HCT116 (cell line): ENCODE data around the gene FSTL4. TPM values are rescaled to one million over a fixed set of nuclear protein-coding genes. Genes with fewer than 3 reads are reported as not detected.

ENCODE experiments used
- ATAC-seq: fragments of 200-7000 bp; cut with Tn5 transposase; 2 replicates; pipeline ENCODE4 v1.9.1; 2020; ENCODE audit warnings: mild to moderate bottlenecking, moderate library complexity
- BruUV-seq: library from RNA; stranded (reverse); fragments of 400-500 nt; replicated peaks from 2 replicates; lab custom pipeline; 2021; lab: Mats Ljungman, UMichigan
- CTCF ChIA-PET: fragments of 300-600 bp; sonication (Branson Sonifier 250); formaldehyde crosslinking; loops from one replicate; lab custom pipeline; 2021; ENCODE audit warnings: antibody characterized with exemption; lab: Charles Lee
- POLR2A ChIA-PET: fragments of 300-600, 350-600 bp; sonication (Branson Sonifier 250); formaldehyde crosslinking; loops from one replicate; lab custom pipeline; 2021; ENCODE audit warnings: antibody characterized with exemption; lab: Charles Lee
- RAD21 ChIA-PET, 2 experiments: fragments of 300-600 bp; sonication (Branson Sonifier 250); formaldehyde crosslinking; loops; one replicate each; lab custom pipeline; 2023; ENCODE audit warnings: low total read pairs in 2 of 2; ENCODE audit not compliant: uncharacterized antibody in 2 of 2, unreplicated experiment in 2 of 2, low non-redundant PET in 1 of 2; lab: Charles Lee
- DNase-seq: peaks from one replicate; pipeline ENCODE4 v3.0.0-alpha.2; 2010; ENCODE audit warnings: low read depth, low spot score
- H2AFZ ChIP-seq: fragments of 200-600 bp; shearing (Covaris generic), sonication (generic); 2 replicates; pipeline ENCODE4 v1.6.1; 2017; ENCODE audit warnings: low read depth, mixed run types, mixed read lengths, antibody characterized with exemption, low read length; ENCODE audit not compliant: poor library complexity, severe bottlenecking
- H3K27ac ChIP-seq: 2 replicates; pipeline ENCODE4 v1.5.1; 2012; ENCODE audit warnings: low read depth, low read length
- H3K27me3 ChIP-seq: fragments of 200-600 bp; sonication (generic); 2 replicates; pipeline ENCODE4 v1.6.1; 2016; ENCODE audit warnings: mixed run types, low read length, mixed read lengths; ENCODE audit not compliant: insufficient read depth
- H3K36me3 ChIP-seq, 2 experiments: fragments of 200-500 bp in 1 of 2; fragments of 200-600 bp in 1 of 2; sonication (Bioruptor generic) in 1 of 2; sonication (generic) in 1 of 2; 2 replicates each; pipeline versions ENCODE4 v1.5.1 to v1.6.1; 2014 to 2016; ENCODE audit warnings: low read length in 2 of 2, inconsistent platforms in 1 of 2, mixed read lengths in 1 of 2, mixed run types in 1 of 2; ENCODE audit not compliant: insufficient read depth in 2 of 2, control insufficient read depth in 1 of 2
- H3K4me1 ChIP-seq, 2 experiments: fragments of 200-600 bp in 1 of 2; sonication (generic) in 1 of 2; 2 replicates each; pipeline versions ENCODE4 v1.5.1 to v1.6.1; 2012 to 2017; ENCODE audit warnings: low read length in 2 of 2, inconsistent platforms in 1 of 2, mild to moderate bottlenecking in 1 of 2, mixed read lengths in 1 of 2, mixed run types in 1 of 2, moderate library complexity in 1 of 2; ENCODE audit not compliant: insufficient read depth in 2 of 2, control insufficient read depth in 1 of 2
- H3K4me2 ChIP-seq: fragments of 200-600 bp; sonication (generic); 2 replicates; pipeline ENCODE4 v1.6.1; 2017; ENCODE audit warnings: mixed run types, low read length, mixed read lengths
- H3K4me3 ChIP-seq, 2 experiments: fragments of 200-600 bp in 1 of 2; sonication (generic) in 1 of 2; replicated peaks in 1 of 2; 2 replicates each; pipeline ENCODE4 v1.5.1; 2011 to 2016; ENCODE audit warnings: low read length in 2 of 2, control low read depth in 1 of 2, low read depth in 1 of 2, mild to moderate bottlenecking in 1 of 2, mixed read lengths in 1 of 2, mixed run types in 1 of 2
- H3K79me2 ChIP-seq: fragments of 200-600 bp; sonication (generic); 2 replicates; pipeline ENCODE4 v1.6.1; 2017; ENCODE audit warnings: mild to moderate bottlenecking, mixed run types, low read length, moderate library complexity, mixed read lengths; ENCODE audit not compliant: insufficient read depth
- H3K9ac ChIP-seq: fragments of 200-600 bp; sonication (generic); 2 replicates; pipeline ENCODE4 v1.6.1; 2016; ENCODE audit warnings: low read length, mixed read lengths
- H3K9me2 ChIP-seq: fragments of 200-600 bp; sonication (generic), shearing (Covaris generic); 2 replicates; pipeline ENCODE4 v1.6.1; 2017; ENCODE audit warnings: mixed run types, mild to moderate bottlenecking, moderate library complexity; ENCODE audit not compliant: insufficient read depth
- H3K9me3 ChIP-seq, 2 experiments: fragments of 200-500 bp in 1 of 2; fragments of 200-600 bp in 1 of 2; sonication (Bioruptor generic) in 1 of 2; sonication (generic) in 1 of 2; 2 replicates each; pipeline ENCODE4 v1.6.1; 2014 to 2017; ENCODE audit warnings: low read length in 2 of 2, mixed read lengths in 2 of 2, inconsistent platforms in 1 of 2, low read depth in 1 of 2, mild to moderate bottlenecking in 1 of 2, mixed run types in 1 of 2, moderate library complexity in 1 of 2; ENCODE audit not compliant: control insufficient read depth in 1 of 2, insufficient read depth in 1 of 2
- H4K20me1 ChIP-seq: fragments of 200-600 bp; sonication (generic), shearing (Covaris generic); 2 replicates; pipeline ENCODE4 v1.6.1; 2017; ENCODE audit warnings: mixed run types, mild to moderate bottlenecking, moderate library complexity; ENCODE audit not compliant: insufficient read depth
- CBX3 ChIP-seq: IDR thresholded peaks from 2 replicates; pipeline ENCODE4 v1.6.1; 2012; ENCODE audit warnings: low read depth
- CEBPB ChIP-seq: IDR thresholded peaks from 2 replicates; pipeline ENCODE4 v1.6.1; 2012; ENCODE audit warnings: low read depth
- EGR1 ChIP-seq: IDR thresholded peaks from 2 replicates; pipeline ENCODE4 v1.6.1; 2012; ENCODE audit warnings: low read depth
- FOSL1 ChIP-seq: IDR thresholded peaks from 2 replicates; pipeline ENCODE4 v1.6.1; 2012; ENCODE audit warnings: low read depth
- JUND ChIP-seq: IDR thresholded peaks from 2 replicates; pipeline ENCODE4 v1.6.1; 2012
- POLR2A ChIP-seq: IDR thresholded peaks from 2 replicates; pipeline ENCODE4 v1.7.0; 2011; ENCODE audit warnings: borderline replicate concordance; ENCODE audit not compliant: insufficient read depth, insufficient read length; ENCODE audit errors: extremely low read depth
- RAD21 ChIP-seq: IDR thresholded peaks from 2 replicates; pipeline ENCODE4 v1.6.1; 2012; ENCODE audit warnings: low read depth, mild to moderate bottlenecking
- SRF ChIP-seq: IDR thresholded peaks from 2 replicates; pipeline ENCODE4 v1.6.1; 2012; ENCODE audit warnings: low read depth
- YY1 ChIP-seq: IDR thresholded peaks from 2 replicates; pipeline ENCODE4 v1.6.1; 2011; ENCODE audit warnings: low read length, low read depth, moderate library complexity, mild to moderate bottlenecking; ENCODE audit not compliant: insufficient replicate concordance; ENCODE audit errors: extremely low read depth
- ZFX ChIP-seq: fragments of 450-650 bp; IDR thresholded peaks from 2 replicates; pipeline ENCODE4 v1.6.1; 2017
- ZNF274 ChIP-seq: fragments of 200-500 bp; sonication (Bioruptor generic); IDR thresholded peaks from 2 replicates; pipeline ENCODE4 v1.6.1; 2014; ENCODE audit warnings: mild to moderate bottlenecking, low read depth, low read length, inconsistent platforms
- intact Hi-C: fragments of 100-400 bp; cut with micrococcal nuclease; formaldehyde crosslinking; loops from 2 replicates; pipeline ENCODE4 v1.10.0; 2022
- total RNA-seq: library from RNA; stranded (reverse); gene quantifications from one replicate; pipeline ENCODE4 v1.2.1, GENCODE V29; 2021; ENCODE audit not compliant: unreplicated experiment
- TF ChIP-seq, protein P1 (sequence below): IDR thresholded peaks from 2 replicates; pipeline ENCODE4 v1.6.1; 2012
- TF ChIP-seq, protein P2 (sequence below): IDR thresholded peaks from 2 replicates; pipeline ENCODE4 v1.6.1; 2012; ENCODE audit warnings: low read depth

The FSTL4 gene
- total RNA-seq, 1 experiment from 2014 or later, result 0.37 TPM

DNA sequence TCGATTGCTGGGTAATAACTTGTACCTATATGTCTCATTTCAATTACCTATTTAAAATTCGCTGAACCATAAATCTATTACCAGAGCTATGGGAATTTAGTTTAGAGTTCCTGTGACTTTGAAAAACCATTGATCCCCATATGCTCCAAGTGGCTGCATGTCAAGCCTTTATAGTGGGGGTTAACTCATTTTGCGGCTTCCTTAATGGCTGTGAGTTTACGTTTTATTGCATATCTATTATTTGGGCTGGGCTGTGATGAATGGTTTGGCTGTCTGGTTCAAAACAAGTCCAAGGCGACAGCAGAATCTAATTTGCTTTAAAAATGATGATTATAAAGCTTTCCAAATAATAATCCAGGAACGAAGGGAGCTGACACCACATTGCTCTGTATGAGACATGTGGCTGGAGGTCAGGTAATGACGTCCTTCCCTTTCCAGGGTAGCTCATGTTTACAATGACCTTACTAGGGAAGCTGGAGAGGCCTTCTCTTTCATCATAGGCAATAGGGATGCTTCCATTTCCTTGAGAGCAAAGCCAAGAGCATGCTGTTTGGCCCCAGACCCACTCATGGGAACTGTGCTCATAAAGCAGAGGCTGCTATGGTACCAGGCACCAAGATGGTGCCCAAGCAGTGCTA lies 302.2 kb downstream of the FSTL4 start:
- Histone ChIP-seq H3K9ac (no peak overlapping the region), H3K79me2 (no peaks in the 10 kb centered on the region), H3K4me3 (no peak overlapping the region), H4K20me1 (no peaks in the 10 kb centered on the region), H3K36me3 (no peaks in the 10 kb centered on the region), H3K9me3 (no peaks in the 10 kb centered on the region), H3K4me1 (no peaks in the 10 kb centered on the region), H3K4me2 (no peak overlapping the region), H3K9me2 (no peaks in the 10 kb centered on the region), H3K27me3 (no peaks in the 10 kb centered on the region; the same call in 1 of the 2 replicates)
- intact Hi-C loops, result no loop called here
- ChIA-PET RAD21 (no interaction called here), CTCF (no interaction called here)
- no TSS peak for BruUV-seq
- TF ChIP-seq SRF, result no peak
- TF ChIP-seq, protein P1, sequence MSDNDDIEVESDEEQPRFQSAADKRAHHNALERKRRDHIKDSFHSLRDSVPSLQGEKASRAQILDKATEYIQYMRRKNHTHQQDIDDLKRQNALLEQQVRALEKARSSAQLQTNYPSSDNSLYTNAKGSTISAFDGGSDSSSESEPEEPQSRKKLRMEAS, result no peak
- no peak for TF ChIP-seq CEBPB
- TF ChIP-seq, all 23 proteins: peak for 0
- ATAC-seq, result no peak
- Histone ChIP-seq H2AFZ (no peak overlapping the region), H3K27ac (no peak overlapping the region)
- no peak for DNase-seq
- POLR2A ChIA-PET, result interaction anchor here (0.6 kb wide), 1 partner anchor 178 kb away, joined by 3 read pairs; no protein-coding TSS in a partner anchor

DNA sequence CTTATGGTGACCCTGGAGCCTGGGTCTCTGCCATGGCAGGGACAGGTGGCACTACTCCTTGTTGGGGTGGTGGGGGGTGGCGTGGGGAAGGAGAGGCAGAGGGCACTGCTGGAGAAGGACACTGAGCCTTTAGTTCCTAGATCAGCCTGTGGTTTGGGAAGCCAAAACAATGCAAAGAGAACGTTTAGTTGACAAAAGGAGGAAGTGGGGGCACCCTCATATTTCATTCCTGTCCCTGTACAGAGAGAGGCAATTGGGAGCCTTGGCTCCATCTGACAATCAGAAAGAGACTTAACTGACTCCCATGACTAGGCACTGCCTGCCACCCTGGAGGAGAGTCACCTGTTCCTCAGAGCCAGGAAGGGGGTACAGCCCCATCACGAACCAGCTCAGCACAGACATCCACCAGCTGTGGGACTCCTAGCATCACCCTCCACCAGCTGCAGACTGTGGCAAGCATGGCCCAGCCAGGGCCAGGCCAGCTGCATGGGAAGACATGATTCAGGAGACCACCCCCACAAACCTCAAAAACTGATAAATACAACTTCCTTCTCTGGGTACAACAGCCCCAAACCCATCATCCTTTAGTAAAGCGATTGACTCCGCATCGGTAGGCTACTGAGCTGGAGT lies 303.1 kb downstream of the FSTL4 start:
- no peaks in the 10 kb centered on the region for H3K9me3 ChIP-seq
- no peak overlapping the region for H3K27ac ChIP-seq
- CTCF ChIA-PET, result no interaction called here
- TF ChIP-seq YY1 (no peak), CBX3 (no peak), SRF (no peak), JUND (no peak), RAD21 (no peak), ZNF274 (no peak), ZFX (no peak), EGR1 (no peak), POLR2A (no peak), FOSL1 (no peak)
- TF ChIP-seq, protein P2, sequence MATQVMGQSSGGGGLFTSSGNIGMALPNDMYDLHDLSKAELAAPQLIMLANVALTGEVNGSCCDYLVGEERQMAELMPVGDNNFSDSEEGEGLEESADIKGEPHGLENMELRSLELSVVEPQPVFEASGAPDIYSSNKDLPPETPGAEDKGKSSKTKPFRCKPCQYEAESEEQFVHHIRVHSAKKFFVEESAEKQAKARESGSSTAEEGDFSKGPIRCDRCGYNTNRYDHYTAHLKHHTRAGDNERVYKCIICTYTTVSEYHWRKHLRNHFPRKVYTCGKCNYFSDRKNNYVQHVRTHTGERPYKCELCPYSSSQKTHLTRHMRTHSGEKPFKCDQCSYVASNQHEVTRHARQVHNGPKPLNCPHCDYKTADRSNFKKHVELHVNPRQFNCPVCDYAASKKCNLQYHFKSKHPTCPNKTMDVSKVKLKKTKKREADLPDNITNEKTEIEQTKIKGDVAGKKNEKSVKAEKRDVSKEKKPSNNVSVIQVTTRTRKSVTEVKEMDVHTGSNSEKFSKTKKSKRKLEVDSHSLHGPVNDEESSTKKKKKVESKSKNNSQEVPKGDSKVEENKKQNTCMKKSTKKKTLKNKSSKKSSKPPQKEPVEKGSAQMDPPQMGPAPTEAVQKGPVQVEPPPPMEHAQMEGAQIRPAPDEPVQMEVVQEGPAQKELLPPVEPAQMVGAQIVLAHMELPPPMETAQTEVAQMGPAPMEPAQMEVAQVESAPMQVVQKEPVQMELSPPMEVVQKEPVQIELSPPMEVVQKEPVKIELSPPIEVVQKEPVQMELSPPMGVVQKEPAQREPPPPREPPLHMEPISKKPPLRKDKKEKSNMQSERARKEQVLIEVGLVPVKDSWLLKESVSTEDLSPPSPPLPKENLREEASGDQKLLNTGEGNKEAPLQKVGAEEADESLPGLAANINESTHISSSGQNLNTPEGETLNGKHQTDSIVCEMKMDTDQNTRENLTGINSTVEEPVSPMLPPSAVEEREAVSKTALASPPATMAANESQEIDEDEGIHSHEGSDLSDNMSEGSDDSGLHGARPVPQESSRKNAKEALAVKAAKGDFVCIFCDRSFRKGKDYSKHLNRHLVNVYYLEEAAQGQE, result no peak
- RAD21 ChIA-PET, result no interaction called here
- no peaks in the 10 kb centered on the region; the same call in 1 of the 2 replicates for H3K27me3 ChIP-seq
- H3K4me2 ChIP-seq, result no peak overlapping the region
- no peak for ATAC-seq
- H3K36me3 ChIP-seq, result no peaks in the 10 kb centered on the region
- no peaks in the 10 kb centered on the region for H4K20me1 ChIP-seq
- no peaks in the 10 kb centered on the region for H3K9me2 ChIP-seq
- DNase-seq, result no peak
- no peak overlapping the region for H2AFZ ChIP-seq
- intact Hi-C loops, result no loop called here
- no TSS peak for BruUV-seq
- no peak overlapping the region for H3K4me3 ChIP-seq
- no peaks in the 10 kb centered on the region for H3K4me1 ChIP-seq
- POLR2A ChIA-PET, result no interaction called here
- H3K79me2 ChIP-seq, result no peaks in the 10 kb centered on the region
- H3K9ac ChIP-seq, result no peak overlapping the region
